NCI-H82 (cell line): ENCODE measurements around the gene KLF5.
"Not testable (repeated sequence)": the region's sequence is repeated elsewhere in the genome, so short reads cannot be mapped to it uniquely, and the experiment has no call there.

Experiments
- DNase-seq: peaks from one replicate; lab custom pipeline; 2025; lab: John Stamatoyannopoulos, UW

KLF5 gene

GRCh38 chr13:73058736-73059459 lies at the start of gene KLF5:
TSS of gene KLF5 (plus strand) at chr13:73059005. CDS start at chr13:73059328, 323 bp downstream.
- peak; percentile 99 for DNase-seq

GRCh38 chr13:73011751-73012150 lies 47.1 kb upstream of the KLF5 start:
- no peak for DNase-seq

DNA sequence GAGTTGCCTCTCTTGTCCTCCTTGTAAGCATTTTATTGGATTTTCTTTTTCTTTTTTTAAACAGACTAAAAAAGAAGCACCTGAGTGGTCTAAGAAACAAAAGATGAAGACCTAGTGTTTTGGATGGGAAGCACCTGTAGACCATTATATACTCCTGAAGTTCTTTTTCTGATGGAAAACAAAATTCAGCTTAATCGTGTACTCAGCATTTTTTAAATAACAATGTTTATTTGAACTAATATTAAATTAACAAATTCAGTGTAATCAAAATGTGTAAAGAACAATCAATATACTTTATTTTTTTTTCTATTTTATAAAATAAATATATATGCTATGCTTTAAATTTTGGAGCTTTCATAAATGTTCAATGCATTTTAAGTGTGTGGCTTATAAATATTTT lies 43.0 kb upstream of the KLF5 start:
- DNase-seq, result no peak

- DNase-seq, result no peak
These were observed 40.5 kb upstream of the KLF5 start for GRCh38 chr13:73018336-73018735.

DNA sequence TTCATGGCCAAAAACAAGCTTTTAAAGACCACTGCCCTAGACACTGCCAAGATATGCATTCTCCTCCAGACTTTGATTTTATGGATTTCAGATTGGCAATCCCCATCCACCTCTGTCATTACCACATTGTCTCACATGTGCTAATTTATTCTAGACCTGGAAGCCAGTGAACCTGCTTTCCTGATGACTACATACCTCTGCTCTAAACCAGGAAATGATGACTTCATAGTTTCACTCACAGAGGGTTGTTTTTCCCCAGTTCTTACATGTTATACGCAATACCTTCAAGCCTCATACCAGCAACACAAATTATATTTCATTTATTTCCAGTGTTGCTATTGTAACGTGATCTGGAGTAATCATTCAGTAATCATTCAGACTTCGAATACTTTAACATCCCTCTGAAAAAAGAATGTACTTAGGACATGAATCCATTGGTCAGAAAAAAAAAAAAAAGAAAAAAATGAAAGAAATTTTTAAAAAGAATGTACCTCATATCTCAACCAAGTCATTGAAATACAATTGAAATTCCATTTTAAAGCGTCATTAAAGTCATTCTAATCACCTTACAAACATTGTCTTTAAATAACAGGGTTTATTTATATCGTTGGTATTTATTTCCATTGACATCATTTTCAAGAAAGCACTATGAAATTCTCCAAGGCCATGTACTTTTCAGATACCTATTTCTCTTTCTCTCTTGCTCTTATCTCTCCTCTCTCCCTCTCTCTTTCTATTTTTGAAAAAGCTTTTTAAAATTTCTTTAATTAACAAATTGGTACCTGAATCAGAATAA lies 33.4 kb upstream of the KLF5 start:
- DNase-seq, result no peak

GRCh38 chr13:73034901-73035300 lies 23.9 kb upstream of the KLF5 start:
- DNase-seq, result no peak

DNA sequence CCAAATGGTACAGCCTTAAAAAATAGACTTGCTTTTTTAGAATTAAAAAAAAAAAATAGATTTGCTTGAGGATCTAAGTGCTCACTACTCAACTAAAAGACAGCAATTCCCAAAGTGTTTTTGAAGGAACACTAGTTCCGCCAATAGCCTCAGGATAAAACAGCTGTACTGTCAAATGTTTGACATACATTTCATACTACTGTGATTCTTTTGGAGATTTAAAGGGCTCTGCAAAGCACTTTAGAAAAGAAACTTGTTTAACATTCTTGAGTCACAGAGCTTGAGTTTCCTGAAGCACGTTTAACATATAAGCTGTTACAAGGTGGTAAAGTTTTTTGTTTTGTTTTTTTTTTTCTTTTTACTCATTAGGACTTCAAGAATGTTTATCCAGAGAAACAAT lies 23.1 kb upstream of the KLF5 start:
- DNase-seq, result no peak

DNA sequence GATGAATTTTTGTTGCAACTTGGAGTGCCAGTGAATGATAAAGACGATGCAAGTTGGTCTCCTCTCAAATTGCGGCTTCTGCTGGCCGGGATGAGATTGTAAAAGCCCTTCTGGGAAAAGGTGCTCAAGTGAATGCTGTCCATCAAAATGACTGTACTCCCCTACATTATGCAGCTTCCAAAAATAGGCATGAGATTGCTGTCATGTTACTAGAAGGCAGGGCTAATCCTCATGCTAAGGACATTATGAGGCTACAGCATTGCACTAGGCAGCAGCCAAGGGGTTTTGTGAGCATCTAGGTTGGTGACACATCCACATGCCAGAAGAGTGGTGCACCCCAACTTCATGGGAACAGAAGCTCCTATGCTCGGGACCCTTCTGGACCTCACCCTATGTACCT lies 22.2 kb upstream of the KLF5 start:
- peak; percentile 21 for DNase-seq

GRCh38 chr13:73038064-73038463 lies 20.7 kb upstream of the KLF5 start:
- DNase-seq, result no peak

- no peak for DNase-seq
These were observed 19.4 kb upstream of the KLF5 start for GRCh38 chr13:73039201-73040108.

DNA sequence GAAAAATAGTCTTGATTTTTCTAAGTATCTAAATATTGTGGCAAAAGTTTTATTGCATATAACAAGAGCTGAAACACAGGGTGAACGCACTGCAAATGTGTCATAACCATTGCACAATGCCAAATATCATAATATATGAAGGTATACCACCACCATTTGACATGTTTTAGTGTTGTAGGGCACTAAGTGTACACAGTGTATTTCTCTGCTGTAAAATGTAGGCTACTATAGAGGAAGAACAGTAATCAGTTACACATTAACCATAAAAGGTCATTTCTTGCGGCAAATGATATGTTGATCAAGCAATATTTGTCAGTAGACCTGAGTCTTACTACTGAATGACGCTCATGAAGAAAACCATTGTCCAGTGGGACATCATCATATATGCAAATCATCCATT lies 18.3 kb upstream of the KLF5 start:
- no peak for DNase-seq

DNA sequence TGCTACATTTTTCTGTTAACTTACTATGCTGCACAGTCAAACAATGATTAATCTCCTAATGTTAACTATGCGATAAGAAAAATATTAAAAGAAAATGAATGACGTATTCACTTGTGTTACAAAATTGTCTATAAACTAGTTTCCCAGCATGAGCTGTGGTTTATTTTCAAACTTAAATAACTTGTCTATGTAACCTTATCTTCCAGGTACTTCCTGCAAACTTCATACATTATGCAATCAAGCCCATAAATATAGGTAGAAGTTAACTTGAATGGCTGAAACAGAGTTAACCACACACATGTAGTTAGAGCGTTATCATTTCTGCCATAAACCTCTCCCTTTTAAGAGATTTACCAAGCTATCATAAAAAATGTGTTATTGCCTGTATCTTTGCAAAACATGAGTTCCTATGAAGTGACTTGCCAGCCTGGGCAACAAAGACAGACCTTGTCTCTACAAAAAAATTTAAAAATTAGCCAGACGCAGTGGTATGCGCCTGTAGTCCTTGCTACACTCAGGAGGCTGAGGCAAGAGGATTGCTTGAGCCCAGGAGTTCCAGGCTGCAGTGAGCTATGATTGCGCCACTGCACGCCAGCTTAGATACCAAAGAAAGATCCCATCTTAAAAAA lies 17.7 kb upstream of the KLF5 start:
- DNase-seq, result no peak

- DNase-seq, result no peak
These were observed 13.8 kb upstream of the KLF5 start for GRCh38 chr13:73045031-73045430.

DNA sequence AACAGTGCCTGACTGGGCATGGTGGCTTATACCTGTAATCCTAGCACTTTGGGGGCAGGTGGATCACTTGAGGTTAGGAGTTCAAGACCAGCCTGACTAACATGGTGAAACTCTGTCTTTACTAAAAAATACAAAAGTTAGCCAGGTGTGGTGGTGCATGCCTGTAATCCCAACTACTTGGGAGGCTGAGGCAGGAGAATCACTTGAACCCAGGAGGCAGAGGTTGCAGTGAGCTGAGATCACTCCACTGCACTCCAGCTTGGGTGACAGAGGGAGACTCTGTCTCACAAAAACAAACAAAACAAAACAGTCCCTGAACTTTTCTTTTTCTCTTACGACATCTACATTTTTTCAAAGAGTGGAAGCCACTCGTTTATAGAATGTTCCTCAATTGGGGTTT lies 10.2 kb upstream of the KLF5 start:
- not testable (repeated sequence) for DNase-seq

- no peak for DNase-seq
These were observed 4.1 kb upstream of the KLF5 start for GRCh38 chr13:73054712-73055111.

DNA sequence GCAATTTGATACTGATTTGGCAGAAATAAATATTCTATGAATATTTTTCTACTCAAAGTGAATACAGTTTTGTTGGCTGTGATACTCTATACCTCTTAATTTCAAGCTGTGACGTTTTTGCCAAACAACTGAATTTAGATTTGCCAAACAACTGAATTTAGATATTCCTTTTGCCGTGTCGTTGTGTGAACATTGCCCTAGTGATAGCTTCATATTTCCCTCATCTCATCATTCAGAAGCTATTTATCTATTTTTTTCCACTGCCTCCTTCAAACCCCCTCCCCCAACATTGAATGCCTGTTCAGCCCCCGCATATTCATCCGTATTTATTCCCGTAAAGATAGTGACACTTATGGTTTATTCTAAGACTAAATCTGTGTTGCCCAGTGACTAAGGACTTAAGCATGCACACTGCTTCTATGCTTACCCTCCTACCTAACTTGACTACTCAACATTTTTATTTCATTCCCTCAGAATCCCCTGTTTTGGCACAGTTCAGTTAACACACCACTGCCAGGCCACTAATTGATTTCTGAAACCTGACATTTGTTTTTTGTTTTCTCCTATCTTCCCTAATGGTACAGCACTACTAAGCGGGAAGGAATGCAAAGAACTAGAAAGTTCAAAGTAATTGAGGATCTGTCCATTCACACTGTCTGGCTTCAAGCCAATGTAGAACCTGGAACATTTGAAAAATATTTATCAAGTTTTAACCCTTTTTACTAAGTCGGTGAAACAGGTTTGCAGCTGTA lies 2.8 kb upstream of the KLF5 start:
- peak; percentile 47 for DNase-seq

GRCh38 chr13:73056565-73056962 lies 2.2 kb upstream of the KLF5 start:
- peak; percentile 47 for DNase-seq

DNA sequence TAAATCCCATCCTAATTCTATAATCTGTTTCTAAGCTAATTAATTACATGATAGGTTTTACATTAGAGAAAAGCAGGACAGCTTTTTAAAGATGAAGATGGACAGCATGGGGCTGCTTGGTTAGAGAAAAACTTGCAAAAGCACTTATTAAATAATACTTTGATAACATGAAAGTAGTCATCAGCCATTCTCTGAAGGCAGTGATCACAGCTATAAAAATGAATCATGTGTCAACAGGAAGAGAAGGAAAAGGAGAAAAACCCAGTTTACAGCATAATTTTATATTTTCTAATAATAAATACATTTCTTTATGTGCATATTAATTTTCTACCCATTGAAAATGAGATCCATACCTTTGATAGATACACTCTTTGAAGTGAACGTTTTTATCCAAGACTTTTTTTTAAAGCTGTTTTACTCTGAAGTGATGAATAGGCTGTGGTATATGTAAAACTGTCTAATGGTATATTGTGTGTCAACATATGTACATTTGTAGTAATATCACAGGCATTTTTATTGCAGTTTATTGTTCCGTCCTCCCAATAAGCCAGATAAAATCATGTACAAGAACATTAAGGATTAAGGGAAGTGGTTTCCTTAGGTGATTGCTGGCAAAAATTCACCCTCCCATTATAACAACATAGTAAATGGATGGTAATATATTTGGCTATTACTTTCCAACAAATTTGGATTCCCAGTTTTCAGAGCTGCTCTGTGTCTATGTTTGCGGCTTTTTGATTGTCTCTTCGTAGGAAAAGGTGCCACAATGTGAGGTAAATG lies 1.3 kb upstream of the KLF5 start:
- DNase-seq, result peak; percentile 59

GRCh38 chr13:73058064-73058313 lies 816 bp upstream of the KLF5 start:
- no peak for DNase-seq

DNA sequence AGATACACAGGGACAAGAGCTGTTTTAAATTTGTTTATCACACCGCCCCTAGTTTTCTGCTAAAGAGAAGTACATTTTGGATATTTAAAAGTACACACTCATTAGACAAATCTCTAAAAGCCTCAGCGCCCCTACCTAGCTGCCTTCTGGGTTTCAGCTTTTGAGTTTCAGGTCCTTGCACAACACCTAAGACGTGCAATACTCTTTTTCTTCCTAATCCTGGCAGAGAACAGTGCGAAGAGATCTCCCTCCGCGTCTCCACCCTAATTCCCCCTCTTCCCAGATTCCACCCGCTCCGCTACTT lies 421 bp upstream of the KLF5 start:
- no peak for DNase-seq
